SK-N-SH (cell line): ENCODE results near the gene MAGEE2. TPM values are rescaled to one million over a fixed set of nuclear protein-coding genes. Genes with fewer than 3 reads are reported as not detected.
A peak's percentile ranks its signal among the peaks of the same experiment; 100 is the strongest.

Source experiments
- CTCF ChIA-PET: fragments of 300-600, 350-600 bp; formaldehyde crosslinking; extraction: SDS; loops from one replicate; lab custom pipeline; 2021; lab: Yijun Ruan, JAX
- POLR2A ChIA-PET: fragments of 350-600 bp; sonication (Branson Sonifier 250); formaldehyde crosslinking; extraction: SDS; loops from one replicate; lab custom pipeline; 2020; ENCODE audit warnings: antibody characterized with exemption, inconsistent platforms; lab: Yijun Ruan, JAX
- DNase-seq: peaks from one replicate; pipeline ENCODE4 v3.0.0; 2012
- H2AFZ ChIP-seq: fragments of 200-600 bp; sonication (generic); 2 replicates; pipeline ENCODE4 v1.8.1; 2016; ENCODE audit warnings: antibody characterized with exemption, mild to moderate bottlenecking, low read depth
- H3F3A ChIP-seq: fragments of 200-600 bp; sonication (generic); replicated peaks from 2 replicates; pipeline ENCODE3; 2016; ENCODE audit warnings: antibody characterized with exemption, mild to moderate bottlenecking; ENCODE audit not compliant: insufficient read depth
- H3K27ac ChIP-seq, 2 experiments: fragments of 200-500 bp in 1 of 2; fragments of 200-600 bp in 1 of 2; sonication (Bioruptor generic) in 1 of 2; sonication (generic), shearing (Covaris generic) in 1 of 2; 2 replicates each; pipeline versions ENCODE4 v1.5.1 to v1.6.1; 2014 to 2016; ENCODE audit warnings: low read depth in 2 of 2, inconsistent platforms in 1 of 2, low read length in 1 of 2, mild to moderate bottlenecking in 1 of 2, mixed read lengths in 1 of 2
- H3K27me3 ChIP-seq: fragments of 200-600 bp; sonication (generic), shearing (Covaris generic); 2 replicates; pipeline ENCODE4 v1.6.1; 2016; ENCODE audit warnings: mixed run types; ENCODE audit not compliant: insufficient read depth
- H3K36me3 ChIP-seq, 2 experiments: fragments of 200-500 bp in 1 of 2; fragments of 200-600 bp in 1 of 2; sonication (Bioruptor generic) in 1 of 2; sonication (generic) in 1 of 2; replicated peaks in 1 of 2; 2 replicates each; pipeline versions ENCODE3 to v1.5.1; 2014 to 2016; ENCODE audit warnings: low read length in 1 of 2, mild to moderate bottlenecking in 1 of 2; ENCODE audit not compliant: insufficient read depth in 2 of 2, control insufficient read depth in 1 of 2
- H3K4me1 ChIP-seq, 2 experiments: fragments of 200-500 bp in 1 of 2; fragments of 200-600 bp in 1 of 2; sonication (Bioruptor generic) in 1 of 2; sonication (generic), shearing (Covaris generic) in 1 of 2; 2 replicates each; pipeline versions ENCODE4 v1.5.1 to v1.6.1; 2014 to 2016; ENCODE audit warnings: low read depth in 1 of 2, low read length in 1 of 2, mixed run types in 1 of 2; ENCODE audit not compliant: insufficient read depth in 2 of 2, control insufficient read depth in 1 of 2
- H3K4me2 ChIP-seq: fragments of 200-600 bp; sonication (generic), shearing (Covaris generic); 2 replicates; pipeline ENCODE4 v1.6.1; 2017; ENCODE audit warnings: mixed run types
- H3K4me3 ChIP-seq, 2 experiments: fragments of 200-500 bp in 1 of 2; fragments of 200-600 bp in 1 of 2; sonication (Bioruptor generic) in 1 of 2; sonication (generic), shearing (Covaris generic) in 1 of 2; 2 replicates each; pipeline versions ENCODE4 v1.5.1 to v1.8.1; 2014 to 2016; ENCODE audit warnings: low read depth in 2 of 2, inconsistent platforms in 1 of 2, low read length in 1 of 2, mild to moderate bottlenecking in 1 of 2, mixed read lengths in 1 of 2, moderate library complexity in 1 of 2
- H3K79me2 ChIP-seq: fragments of 200-600 bp; sonication (generic); 2 replicates; pipeline ENCODE4 v1.8.1; 2017; ENCODE audit warnings: mild to moderate bottlenecking; ENCODE audit not compliant: insufficient read depth
- H3K9ac ChIP-seq: fragments of 200-600 bp; sonication (generic); 2 replicates; pipeline ENCODE4 v1.6.1; 2017; ENCODE audit warnings: mixed run types
- H3K9me2 ChIP-seq: fragments of 200-600 bp; sonication (generic); 2 replicates; pipeline ENCODE4 v1.6.1; 2017; ENCODE audit warnings: mixed run types
- H3K9me3 ChIP-seq: fragments of 200-600 bp; sonication (generic); 2 replicates; pipeline ENCODE4 v1.6.1; 2017; ENCODE audit warnings: mixed run types, mild to moderate bottlenecking, moderate library complexity
- H4K20me1 ChIP-seq: fragments of 200-600 bp; sonication (generic); 2 replicates; pipeline ENCODE4 v1.6.1; 2017; ENCODE audit warnings: mild to moderate bottlenecking, mixed run types; ENCODE audit not compliant: insufficient read depth
- FOXJ3 ChIP-seq: sonication (generic); formaldehyde crosslinking; IDR thresholded peaks from 2 replicates; pipeline ENCODE4 v1.5.1; 2020; ENCODE audit warnings: mild to moderate bottlenecking, missing genetic modification reagents
- FOXM1 ChIP-seq: IDR thresholded peaks from 2 replicates; pipeline ENCODE4 v1.4.0; 2012; ENCODE audit warnings: low read depth, mild to moderate bottlenecking
- GABPA ChIP-seq: IDR thresholded peaks from 2 replicates; pipeline ENCODE4 v1.4.0; 2012; ENCODE audit warnings: low read depth, mild to moderate bottlenecking
- JUND ChIP-seq: IDR thresholded peaks from 2 replicates; pipeline ENCODE4 v1.4.0; 2012
- NRF1 ChIP-seq: IDR thresholded peaks from 2 replicates; pipeline ENCODE4 v1.6.1; 2012; ENCODE audit warnings: low read depth, mild to moderate bottlenecking, low read length
- RAD21 ChIP-seq: IDR thresholded peaks from 2 replicates; pipeline ENCODE4 v1.6.1; 2012; ENCODE audit warnings: mild to moderate bottlenecking, low read length
- RFX5 ChIP-seq: IDR thresholded peaks from 2 replicates; pipeline ENCODE4 v1.6.1; 2012; ENCODE audit warnings: mild to moderate bottlenecking, improper control_type of control experiment, low read length
- SIN3A ChIP-seq: IDR thresholded peaks from 2 replicates; pipeline ENCODE4 v1.6.1; 2012; ENCODE audit warnings: low read depth, mild to moderate bottlenecking, low read length, moderate library complexity, borderline replicate concordance
- TAF1 ChIP-seq: IDR thresholded peaks from 2 replicates; pipeline ENCODE4 v1.6.1; 2012; ENCODE audit warnings: low read depth, mild to moderate bottlenecking, low read length, moderate library complexity, borderline replicate concordance
- TCF12 ChIP-seq: IDR thresholded peaks from 2 replicates; pipeline ENCODE4 v1.4.0; 2012
- WGBS: methylation state at CpG from one replicate; pipeline ENCODE4 v1.1.6; 2017; ENCODE audit warnings: low lambda C conversion rate; 5-methylcytosine and 5-hydroxymethylcytosine counted together
- polyA plus RNA-seq, 3 experiments: library from polyadenylated mRNA; depleted of rRNA; stranded (reverse); fragments of >200 nt; gene quantifications; 2 replicates each; pipeline ENCODE4 v1.2.3, GENCODE V29; 2012
- TF ChIP-seq, protein P1 (sequence below): fragments of 200-600 bp; sonication (generic); IDR thresholded peaks from 2 replicates; pipeline ENCODE4 v1.6.1; 2017; ENCODE audit warnings: antibody characterized with exemption, mild to moderate bottlenecking, moderate library complexity
- TF ChIP-seq, protein P2 (sequence below): IDR thresholded peaks from 2 replicates; pipeline ENCODE4 v1.4.0; 2012; ENCODE audit warnings: low read depth
- TF ChIP-seq, protein P3 (sequence below): fragments of 150-350 bp; IDR thresholded peaks from 2 replicates; pipeline ENCODE4 v1.6.1; 2016; ENCODE audit warnings: mild to moderate bottlenecking, low read depth, low read length
- TF ChIP-seq, protein P4 (sequence below): IDR thresholded peaks from 2 replicates; pipeline ENCODE4 v1.6.1; 2012; ENCODE audit warnings: mild to moderate bottlenecking, low read depth, low read length, moderate library complexity

MAGEE2 gene
- polyA plus RNA-seq, 1 of the 3 experiments (the other 2 are of a cell fraction), result not detected

DNA sequence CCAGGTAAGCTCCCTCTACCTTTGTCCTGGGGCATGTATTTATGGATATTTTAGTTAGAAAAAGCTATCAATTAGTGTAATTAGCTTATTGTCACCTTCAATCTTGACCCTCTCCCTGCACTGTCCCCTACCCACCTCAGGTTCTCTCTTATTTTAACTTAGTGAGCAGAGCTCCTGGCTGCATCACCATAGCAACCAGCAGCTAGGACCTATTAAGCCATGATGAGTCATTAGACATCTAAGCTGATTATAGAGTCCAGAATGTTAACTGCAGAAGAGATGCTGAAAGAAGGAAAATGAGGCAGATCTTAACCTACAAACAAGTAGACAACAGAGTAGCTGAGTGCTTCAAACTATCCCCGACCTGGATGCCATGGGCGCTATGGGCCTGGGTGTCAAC lies 36.6 kb downstream of the MAGEE2 start:
- Histone ChIP-seq H4K20me1 (no peaks in the 10 kb centered on the region), H3K4me2 (no peak overlapping the region), H3K79me2 (no peaks in the 10 kb centered on the region), H3K4me3 (no peak overlapping the region), H3K9ac (no peak overlapping the region), H2AFZ (no peak overlapping the region), H3K27ac (no peak overlapping the region), H3K9me2 (no peaks in the 10 kb centered on the region), H3K4me1 (peaks cover 0 to 3% of the 10 kb centered on the region in 2 experiments; a peak in 1 of 4 replicates), H3K27me3 (no peaks in the 10 kb centered on the region), H3K36me3 (no peaks in the 10 kb centered on the region), H3K9me3 (no peaks in the 10 kb centered on the region), H3F3A (no peaks in the 10 kb centered on the region)
- WGBS, result 14% methylated on average over 2 of the region's 2 CpGs
- POLR2A ChIA-PET, result no interaction called here
- no peak for DNase-seq
- CTCF ChIA-PET, result no interaction called here
- TF ChIP-seq FOXM1, result no peak
- TF ChIP-seq, protein P1, sequence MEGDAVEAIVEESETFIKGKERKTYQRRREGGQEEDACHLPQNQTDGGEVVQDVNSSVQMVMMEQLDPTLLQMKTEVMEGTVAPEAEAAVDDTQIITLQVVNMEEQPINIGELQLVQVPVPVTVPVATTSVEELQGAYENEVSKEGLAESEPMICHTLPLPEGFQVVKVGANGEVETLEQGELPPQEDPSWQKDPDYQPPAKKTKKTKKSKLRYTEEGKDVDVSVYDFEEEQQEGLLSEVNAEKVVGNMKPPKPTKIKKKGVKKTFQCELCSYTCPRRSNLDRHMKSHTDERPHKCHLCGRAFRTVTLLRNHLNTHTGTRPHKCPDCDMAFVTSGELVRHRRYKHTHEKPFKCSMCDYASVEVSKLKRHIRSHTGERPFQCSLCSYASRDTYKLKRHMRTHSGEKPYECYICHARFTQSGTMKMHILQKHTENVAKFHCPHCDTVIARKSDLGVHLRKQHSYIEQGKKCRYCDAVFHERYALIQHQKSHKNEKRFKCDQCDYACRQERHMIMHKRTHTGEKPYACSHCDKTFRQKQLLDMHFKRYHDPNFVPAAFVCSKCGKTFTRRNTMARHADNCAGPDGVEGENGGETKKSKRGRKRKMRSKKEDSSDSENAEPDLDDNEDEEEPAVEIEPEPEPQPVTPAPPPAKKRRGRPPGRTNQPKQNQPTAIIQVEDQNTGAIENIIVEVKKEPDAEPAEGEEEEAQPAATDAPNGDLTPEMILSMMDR, result no peak
- TF ChIP-seq FOXJ3 (CRISPR knock-in tag), result no peak
- TF ChIP-seq, protein P2, sequence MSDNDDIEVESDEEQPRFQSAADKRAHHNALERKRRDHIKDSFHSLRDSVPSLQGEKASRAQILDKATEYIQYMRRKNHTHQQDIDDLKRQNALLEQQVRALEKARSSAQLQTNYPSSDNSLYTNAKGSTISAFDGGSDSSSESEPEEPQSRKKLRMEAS, result no peak
- no peak for TF ChIP-seq RFX5
- TF ChIP-seq NRF1, result no peak
- TF ChIP-seq JUND, result no peak
- TF ChIP-seq, all 33 proteins: peak for 0

DNA sequence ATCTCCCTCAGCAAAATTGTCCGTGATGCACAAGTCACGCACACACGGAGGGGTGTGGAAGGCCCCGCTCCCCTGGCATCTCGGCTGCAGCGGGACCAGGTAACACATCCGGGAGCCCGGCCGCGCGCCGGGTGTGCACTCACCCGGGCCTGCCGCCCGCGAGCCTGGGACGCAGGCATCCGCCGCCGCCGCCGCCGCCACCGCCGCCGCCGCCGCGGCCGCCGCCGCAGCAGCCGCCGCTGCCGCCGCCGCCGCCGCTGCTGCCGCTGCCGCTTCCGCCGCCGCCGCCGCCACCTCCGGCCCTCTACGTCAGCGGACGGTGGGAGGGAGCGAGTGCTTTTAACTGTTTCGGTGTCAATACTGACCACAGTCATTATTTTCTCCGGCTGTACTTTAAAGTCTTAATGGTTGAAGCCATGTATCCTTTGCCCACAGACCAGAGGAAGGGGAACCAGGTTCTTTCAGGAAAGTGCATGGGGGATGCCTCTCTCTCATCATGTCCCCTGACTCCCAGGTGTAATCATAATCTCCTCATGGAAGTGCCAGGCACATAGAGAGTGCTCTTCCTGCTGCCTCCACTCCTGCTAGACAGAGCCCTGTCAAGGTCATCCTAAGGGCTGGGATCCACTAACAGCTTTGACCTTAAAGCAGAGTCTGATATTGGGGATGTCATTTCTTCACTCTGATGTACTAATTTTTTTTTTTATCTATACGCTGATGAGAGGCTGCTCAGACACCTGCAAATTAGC lies 38.0 kb downstream of the MAGEE2 start:
- H4K20me1 ChIP-seq, result no peaks in the 10 kb centered on the region
- H3K79me2 ChIP-seq, result no peaks in the 10 kb centered on the region
- H3K27ac ChIP-seq, result no peak overlapping the region; a peak in 1 of 4 replicates
- no peaks in the 10 kb centered on the region for H3K36me3 ChIP-seq
- DNase-seq, result peak; percentile 64
- no peaks in the 10 kb centered on the region for H3K9me2 ChIP-seq
- TF ChIP-seq RAD21 (no peak), TAF1 (no peak), TCF12 (no peak), SIN3A (no peak), RFX5 (no peak), GABPA (peak; percentile 32)
- TF ChIP-seq, protein P3, sequence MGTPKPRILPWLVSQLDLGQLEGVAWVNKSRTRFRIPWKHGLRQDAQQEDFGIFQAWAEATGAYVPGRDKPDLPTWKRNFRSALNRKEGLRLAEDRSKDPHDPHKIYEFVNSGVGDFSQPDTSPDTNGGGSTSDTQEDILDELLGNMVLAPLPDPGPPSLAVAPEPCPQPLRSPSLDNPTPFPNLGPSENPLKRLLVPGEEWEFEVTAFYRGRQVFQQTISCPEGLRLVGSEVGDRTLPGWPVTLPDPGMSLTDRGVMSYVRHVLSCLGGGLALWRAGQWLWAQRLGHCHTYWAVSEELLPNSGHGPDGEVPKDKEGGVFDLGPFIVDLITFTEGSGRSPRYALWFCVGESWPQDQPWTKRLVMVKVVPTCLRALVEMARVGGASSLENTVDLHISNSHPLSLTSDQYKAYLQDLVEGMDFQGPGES, result no peak
- TF ChIP-seq, protein P4, sequence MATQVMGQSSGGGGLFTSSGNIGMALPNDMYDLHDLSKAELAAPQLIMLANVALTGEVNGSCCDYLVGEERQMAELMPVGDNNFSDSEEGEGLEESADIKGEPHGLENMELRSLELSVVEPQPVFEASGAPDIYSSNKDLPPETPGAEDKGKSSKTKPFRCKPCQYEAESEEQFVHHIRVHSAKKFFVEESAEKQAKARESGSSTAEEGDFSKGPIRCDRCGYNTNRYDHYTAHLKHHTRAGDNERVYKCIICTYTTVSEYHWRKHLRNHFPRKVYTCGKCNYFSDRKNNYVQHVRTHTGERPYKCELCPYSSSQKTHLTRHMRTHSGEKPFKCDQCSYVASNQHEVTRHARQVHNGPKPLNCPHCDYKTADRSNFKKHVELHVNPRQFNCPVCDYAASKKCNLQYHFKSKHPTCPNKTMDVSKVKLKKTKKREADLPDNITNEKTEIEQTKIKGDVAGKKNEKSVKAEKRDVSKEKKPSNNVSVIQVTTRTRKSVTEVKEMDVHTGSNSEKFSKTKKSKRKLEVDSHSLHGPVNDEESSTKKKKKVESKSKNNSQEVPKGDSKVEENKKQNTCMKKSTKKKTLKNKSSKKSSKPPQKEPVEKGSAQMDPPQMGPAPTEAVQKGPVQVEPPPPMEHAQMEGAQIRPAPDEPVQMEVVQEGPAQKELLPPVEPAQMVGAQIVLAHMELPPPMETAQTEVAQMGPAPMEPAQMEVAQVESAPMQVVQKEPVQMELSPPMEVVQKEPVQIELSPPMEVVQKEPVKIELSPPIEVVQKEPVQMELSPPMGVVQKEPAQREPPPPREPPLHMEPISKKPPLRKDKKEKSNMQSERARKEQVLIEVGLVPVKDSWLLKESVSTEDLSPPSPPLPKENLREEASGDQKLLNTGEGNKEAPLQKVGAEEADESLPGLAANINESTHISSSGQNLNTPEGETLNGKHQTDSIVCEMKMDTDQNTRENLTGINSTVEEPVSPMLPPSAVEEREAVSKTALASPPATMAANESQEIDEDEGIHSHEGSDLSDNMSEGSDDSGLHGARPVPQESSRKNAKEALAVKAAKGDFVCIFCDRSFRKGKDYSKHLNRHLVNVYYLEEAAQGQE, result no peak
- no peaks in the 10 kb centered on the region for H3K27me3 ChIP-seq
- CTCF ChIA-PET, result no interaction called here
- no peaks in the 10 kb centered on the region for H3K9me3 ChIP-seq
- POLR2A ChIA-PET, result no interaction called here
- H3K4me1 ChIP-seq, result peaks cover 0 to 3% of the 10 kb centered on the region in 2 experiments; a peak in 1 of 4 replicates
- peak overlapping the region; percentile 76 for H3K4me2 ChIP-seq
- WGBS, result 18% methylated on average over 2 of the region's 54 CpGs
- H3K9ac ChIP-seq, result peak overlapping the region; percentile 39; the same call in 1 of the 2 replicates
- H3K4me3 ChIP-seq, result peak overlapping the region; percentile 60 to 72
- H3F3A ChIP-seq, result no peaks in the 10 kb centered on the region
- peak overlapping the region; percentile 97 for H2AFZ ChIP-seq
